Ramos (cell line): ENCODE data around the gene FLAD1.
"Not testable (repeated sequence)": the region's sequence is repeated elsewhere in the genome, so short reads cannot be mapped to it uniquely, and the experiment has no call there.

Experiments
- in situ Hi-C: fragments of 300-500 bp; cut with MboI; formaldehyde crosslinking; loops from one replicate; pipeline ENCODE4 v1.14.3; 2022; ENCODE audit warnings: low sequenced_read_pairs; ENCODE audit not compliant: unreplicated experiment

The FLAD1 gene

DNA sequence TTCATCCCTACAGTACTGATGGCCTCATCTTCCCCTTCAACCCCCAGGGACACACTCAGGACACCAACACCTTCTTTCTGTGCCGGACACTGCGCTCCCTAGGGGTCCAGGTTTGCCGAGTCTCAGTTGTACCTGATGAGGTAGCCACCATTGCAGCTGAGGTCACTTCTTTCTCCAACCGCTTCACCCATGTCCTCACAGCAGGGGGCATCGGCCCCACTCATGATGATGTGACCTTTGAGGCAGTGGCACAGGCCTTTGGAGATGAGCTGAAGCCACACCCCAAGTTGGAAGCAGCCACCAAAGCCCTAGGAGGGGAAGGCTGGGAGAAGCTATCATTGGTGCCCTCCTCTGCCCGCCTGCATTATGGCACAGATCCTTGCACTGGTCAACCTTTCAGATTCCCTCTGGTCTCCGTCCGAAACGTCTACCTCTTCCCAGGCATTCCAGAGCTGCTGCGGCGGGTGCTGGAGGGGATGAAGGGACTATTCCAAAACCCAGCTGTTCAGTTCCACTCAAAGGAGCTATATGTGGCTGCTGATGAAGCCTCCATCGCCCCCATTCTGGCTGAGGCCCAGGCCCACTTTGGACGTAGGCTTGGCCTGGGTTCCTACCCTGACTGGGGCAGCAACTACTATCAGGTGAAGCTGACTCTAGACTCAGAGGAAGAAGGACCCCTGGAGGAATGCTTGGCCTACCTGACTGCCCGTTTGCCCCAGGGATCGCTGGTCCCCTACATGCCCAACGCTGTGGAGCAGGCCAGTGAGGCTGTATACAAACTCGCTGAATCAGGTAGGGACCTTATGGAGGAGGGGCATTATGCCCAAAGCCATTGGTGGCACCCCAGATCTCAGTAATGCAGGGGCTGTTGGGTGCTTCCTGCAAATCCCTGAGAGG is 5.2 kb downstream of the FLAD1 start:
- in situ Hi-C loops, result no loop called here

DNA sequence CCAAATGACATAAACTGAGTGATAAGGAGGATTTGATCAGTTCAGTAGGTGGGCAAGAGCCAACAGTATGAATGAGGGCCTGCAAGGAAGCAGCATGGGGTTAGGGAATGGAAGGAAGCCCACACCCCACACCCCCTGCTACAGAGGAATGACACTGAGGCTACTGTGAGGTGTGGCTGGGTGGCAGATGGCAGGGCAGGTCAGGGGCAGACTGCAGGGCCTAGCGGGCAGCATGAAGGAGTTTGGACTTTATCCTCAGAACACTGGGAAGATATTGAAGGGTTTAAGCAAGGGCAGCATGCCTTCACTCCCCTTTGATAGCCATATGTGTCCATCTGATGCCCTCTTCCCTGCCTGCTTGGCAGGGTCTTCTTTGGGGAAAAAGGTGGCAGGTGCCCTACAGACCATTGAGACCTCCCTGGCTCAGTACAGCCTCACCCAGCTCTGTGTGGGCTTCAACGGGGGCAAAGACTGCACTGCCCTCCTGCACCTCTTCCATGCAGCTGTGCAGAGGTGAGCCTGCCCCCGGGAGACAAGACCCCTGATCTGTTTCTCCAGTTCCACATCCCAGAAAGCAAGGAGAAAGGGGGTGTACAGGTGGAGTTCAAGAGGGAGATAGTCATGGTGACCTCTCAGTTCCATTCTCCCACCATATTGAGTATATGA is 6.2 kb downstream of the FLAD1 start:
- in situ Hi-C loops, result no loop called here

DNA sequence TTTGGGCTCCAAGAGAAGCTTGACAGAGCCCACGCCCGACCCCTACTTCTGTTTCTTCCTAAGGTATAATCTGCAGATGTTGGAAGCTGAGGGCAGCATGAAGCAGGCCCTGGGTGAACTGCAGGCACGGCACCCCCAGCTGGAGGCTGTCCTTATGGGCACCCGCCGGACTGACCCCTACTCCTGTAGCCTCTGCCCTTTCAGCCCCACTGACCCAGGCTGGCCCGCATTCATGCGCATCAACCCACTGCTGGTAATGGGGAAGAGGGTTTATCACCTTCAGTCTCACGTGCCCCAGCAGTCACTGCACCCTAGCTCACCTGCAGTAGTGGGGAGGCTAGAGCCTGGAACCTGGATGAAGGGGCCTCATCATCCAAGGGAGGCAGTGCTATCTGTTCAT is 7.1 kb downstream of the FLAD1 start:
- in situ Hi-C loops, result no loop called here

DNA sequence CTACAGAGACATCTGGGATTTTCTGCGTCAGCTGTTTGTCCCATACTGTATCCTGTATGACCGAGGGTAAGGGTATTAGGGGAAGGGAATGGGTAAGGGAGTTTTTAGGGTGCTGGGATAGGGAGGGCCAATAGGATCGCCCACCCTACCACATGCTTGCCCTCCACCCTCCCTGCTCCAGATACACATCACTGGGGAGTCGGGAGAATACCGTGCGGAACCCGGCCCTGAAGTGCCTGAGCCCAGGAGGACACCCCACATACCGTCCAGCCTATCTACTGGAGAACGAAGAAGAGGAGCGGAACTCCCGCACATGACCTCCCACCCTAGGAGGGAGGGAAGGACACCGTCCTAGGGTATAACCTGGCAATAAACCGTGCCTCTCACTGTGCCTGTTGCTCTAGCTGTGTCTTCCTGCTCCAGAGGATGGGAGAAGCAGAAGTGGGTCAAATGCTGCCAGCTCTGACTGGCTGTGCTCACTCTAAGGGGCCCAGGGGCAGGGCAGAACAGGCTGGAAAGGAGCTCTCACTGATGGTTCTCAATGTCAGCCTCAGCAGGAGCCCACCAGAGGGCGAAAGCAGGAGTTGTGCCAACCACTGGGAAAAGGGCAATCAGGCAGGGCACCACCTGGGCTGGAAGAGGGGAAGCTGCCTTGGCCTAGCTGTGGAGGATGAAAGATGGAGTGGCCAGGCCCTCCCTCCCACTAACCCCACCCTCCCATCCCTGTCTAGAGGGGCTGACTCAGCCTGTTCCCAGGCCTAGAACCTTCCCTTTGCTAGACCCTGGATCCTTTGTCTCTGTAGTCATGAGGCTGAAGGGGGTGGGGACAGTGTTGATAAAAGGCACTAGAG is 9.8 kb downstream of the FLAD1 start:
- in situ Hi-C loops, result no loop called here

DNA sequence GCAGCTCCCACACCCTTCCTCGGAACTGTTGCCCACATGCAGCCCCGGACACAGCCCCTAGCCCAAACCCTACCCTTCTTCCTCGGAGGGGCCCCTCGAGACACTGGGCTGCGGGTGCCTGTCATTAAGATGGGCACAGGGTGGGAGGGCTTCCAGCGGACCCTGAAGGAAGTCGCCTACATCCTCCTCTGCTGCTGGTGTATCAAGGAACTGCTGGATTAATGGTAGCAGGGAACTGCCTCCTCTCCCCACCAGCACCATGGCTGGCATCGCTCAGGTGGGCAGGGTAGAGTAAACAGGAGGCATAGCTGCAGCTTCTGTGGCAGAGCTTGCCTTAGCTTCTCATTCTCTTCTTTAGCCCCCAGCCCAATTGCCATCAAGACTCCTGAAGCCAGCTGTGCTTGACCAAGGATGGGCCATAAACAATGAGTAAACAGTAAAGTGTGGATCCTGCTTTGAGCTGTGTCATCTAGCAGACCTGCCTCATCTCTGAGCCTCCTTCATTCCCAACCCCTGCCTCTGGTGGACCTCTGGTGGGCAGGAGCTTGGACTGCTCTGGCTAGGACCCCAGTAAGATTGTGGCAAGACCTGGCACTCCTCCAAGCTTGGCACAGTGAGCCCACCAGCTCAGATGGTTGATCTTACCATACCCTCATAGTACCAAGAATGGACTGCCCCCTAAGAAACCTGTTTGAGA is 10.6 kb downstream of the FLAD1 start, which contains the start of gene LENEP:
Gene LENEP, plus strand, starts transcription at position 15 of the 697 bp plus-strand sequence. Its CDS starts 22 bp downstream, at position 37.
- in situ Hi-C loops, result no loop called here

DNA sequence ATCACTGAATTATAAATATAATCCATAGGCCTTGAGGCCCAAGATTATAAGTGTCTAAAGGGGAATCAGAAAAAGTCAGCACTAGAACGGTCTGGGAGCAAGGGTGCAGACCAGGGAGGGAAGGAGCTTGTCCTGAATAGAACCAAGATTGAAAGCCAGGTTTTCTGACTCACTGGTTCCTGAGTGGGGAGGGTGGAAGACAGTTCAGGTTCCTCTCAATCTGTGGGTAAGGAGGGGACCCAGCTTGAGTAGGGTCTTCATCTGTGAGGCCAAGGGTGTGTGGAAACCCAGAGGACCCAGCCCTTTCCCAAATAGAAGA is 11.1 kb downstream of the FLAD1 start:
- in situ Hi-C loops, result no loop called here

DNA sequence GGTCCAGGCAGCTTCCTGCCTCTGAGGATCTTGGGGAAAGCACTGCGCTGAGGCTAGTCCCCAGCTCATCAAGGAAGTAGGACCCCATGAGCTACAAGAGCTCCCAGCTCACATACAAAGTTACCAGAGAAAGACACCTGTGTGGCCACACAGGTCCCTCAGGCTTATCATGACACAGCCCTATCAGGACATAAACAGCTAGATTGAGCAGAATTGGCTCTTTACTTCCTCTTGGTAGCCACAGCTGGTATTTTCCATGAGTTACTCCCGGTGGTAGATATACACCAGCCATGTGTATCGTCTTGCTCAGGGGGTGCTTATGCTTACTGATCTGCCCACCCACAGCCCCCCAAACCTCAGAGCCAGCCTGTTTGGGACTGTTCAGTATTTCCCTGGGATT is 11.4 kb downstream of the FLAD1 start:
- in situ Hi-C loops, result no loop called here

DNA sequence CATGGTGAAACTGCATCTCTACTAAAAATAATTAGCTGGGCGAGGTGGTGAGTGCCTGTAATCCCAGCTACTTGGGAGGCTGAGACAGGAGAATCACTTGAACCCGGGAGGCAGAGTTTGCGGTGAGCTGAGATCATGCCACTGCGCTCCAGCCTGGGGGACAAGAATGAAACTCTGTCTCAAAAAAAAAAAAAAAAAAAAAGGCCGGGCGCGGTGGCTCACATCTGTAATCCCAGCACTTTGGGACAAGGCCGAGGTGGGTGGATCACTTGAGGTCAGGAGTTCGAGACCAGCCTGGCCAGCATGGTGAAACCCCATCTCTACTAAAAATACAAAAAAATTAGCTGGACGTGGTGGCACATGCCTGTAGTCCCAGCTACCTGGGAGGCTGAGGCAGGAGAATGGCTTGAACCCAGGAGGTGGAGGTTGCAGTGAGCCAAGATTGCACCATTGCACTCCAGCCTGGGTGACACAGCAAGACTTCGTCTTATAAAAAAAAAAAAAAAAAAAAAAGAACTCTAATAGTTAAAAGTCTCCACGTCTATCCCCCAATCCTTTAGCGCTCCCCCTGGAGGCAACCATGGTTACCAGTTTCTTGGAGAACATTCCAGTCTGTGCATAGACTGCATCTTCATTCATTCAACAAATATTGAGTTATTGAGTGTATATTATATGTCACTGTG is 12.3 kb downstream of the FLAD1 start:
- in situ Hi-C loops, result not testable (repeated sequence)

DNA sequence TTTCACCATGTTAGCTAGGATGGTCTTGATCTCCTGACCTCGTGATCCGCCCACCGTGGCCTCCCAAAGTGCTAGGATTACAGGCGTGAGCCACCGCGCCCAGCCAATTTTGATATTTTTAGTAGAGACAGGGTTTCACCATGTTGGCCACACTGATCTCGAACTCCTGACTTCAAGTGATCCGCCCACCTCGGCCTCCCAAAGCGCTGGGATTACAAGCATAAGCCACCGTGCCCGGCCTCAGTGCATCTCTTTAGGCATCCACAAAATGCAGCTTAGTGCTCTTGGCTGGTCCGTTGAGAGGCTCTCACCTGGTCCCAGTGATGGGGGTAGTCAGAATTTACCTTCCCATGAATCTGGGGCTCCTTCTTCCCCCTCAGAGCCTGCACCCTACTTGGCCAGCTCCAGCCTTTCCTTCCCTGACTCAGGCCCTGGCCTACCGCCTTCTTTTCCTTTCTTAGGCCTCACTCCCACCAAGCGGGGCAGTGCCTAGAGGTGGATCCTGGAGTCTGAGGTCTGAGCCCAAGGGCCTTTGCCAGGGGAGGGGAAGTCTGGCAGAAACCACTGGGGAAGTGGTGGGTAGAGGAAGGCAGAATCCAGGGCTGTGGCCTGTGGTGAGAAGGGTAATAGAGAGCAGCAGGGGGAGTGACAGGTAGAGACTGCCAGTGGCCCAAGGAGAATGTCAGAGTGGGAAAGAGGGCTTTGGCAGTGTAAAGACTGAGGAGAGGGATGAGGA is 14.0 kb downstream of the FLAD1 start:
- in situ Hi-C loops, result no loop called here

DNA sequence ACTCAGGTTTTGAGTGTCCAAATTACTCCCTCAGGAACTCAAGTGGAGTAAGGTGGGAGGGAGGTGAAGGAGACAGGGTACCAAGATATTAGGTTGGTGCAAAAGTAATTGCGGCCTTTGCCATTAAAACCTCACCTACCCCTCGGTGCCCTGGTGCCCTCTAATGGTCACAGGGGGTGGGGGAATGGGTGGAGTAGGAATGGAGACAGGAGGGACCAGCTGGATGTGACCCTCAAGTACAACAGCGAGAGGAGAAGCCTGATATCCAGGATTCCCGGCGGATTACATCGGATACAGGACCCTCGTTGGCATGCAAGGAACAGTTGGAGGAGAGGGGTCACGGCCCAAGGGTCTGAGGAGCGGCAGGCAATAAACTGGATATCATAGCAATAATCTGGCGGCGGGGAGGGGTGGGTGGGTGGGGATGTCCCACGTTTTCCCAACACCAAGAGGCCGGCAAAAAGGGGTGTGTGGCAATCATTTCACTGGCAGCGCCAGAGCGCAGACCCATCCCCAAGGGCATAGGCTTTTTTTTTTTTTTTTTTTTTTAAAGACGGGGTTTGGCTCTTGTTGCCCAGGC is 15.1 kb downstream of the FLAD1 start:
- in situ Hi-C loops, result no loop called here

DNA sequence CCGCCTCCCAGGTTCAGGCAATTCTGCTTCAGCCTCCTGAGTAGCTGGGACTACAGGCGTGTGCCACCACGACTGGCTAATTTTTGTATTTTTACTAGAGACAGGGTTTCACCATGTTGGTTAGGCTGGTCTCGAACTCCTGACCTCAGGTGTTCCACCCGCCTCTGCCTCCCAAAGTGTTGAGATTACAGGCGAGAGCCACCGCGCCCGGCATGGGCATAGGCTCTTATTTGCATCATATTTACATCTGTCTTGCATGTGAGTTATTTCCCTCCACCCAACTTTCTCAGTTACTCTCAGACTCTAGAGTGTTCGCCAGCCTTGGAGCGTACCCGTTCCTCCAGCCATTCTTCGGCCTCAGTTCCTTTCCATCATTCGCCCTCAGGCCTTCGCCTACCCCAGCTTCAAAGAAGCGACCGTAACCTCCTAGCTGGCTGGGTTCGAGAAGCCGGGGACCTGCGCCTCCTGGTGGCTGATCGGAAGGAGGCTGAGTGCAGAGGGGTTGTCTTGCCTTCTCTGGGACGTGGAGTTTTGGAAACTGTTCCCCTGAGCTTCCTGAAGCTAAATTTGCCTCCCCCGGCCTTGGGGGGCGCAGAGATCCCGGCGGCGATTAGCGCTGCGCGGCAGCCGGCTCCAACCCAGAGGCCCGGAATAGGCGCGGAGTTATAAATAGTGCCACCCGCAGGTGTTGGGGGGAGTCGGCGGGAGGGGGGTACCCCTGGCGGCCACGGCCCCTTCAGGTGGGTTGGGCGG is 15.8 kb downstream of the FLAD1 start:
- in situ Hi-C loops, result no loop called here

DNA sequence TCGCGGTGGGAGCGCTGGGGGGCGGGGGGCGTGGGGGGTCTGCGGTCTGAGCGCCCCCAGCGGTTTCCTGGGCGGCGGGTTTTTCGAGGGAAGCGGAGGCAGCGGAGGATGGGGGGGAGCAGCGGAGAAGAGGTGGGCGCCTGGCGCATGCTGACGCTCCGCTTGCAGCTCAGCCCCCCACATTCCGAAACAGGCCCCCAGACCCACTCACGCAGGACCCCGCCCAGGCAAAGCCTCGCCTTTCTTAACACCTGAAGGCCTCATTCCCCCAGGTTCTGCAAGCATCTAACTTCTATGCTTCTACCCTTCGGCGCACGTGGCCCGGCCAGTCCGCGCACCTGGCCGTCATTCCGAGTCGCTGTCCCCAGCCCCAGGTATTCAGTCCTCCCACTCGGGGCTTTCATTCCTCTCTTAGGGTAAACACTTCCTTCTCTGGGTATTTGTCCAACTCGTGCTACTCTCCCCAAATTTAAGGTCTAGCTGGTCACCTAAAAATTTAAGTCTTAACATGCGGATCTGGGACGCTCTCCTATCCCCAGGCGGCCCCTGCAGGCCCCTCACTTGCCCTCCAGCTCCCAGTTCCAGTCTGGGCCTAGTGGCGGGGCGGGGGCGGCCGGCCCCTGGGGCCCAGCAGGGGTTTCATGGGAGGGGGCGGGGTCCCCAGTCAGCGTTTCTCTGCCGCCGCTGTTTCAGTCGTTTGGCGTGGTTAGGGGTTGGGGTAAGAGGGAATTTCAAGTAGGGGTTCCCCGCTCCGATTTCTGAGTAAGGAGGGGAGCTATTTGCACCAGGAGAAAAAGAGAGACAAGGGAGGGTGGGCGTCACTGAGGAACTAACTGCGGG is 16.6 kb downstream of the FLAD1 start:
- in situ Hi-C loops, result no loop called here

DNA sequence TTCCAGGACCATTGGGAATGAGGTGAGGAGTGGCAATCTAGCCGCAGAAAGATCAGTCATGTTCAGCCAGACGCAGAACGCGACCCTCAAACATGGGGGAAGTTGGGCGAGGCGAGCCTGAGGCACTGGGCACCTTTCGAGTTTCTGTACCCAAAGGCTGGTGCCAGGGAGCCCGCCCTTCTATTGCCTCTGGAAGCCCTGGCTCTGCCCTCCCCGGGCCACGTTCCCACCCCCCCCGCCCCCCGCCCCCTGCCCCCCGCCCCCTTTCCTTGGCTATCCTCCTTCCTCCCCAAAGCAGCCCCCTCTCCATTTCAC is 17.2 kb downstream of the FLAD1 start:
- in situ Hi-C loops, result no loop called here

DNA sequence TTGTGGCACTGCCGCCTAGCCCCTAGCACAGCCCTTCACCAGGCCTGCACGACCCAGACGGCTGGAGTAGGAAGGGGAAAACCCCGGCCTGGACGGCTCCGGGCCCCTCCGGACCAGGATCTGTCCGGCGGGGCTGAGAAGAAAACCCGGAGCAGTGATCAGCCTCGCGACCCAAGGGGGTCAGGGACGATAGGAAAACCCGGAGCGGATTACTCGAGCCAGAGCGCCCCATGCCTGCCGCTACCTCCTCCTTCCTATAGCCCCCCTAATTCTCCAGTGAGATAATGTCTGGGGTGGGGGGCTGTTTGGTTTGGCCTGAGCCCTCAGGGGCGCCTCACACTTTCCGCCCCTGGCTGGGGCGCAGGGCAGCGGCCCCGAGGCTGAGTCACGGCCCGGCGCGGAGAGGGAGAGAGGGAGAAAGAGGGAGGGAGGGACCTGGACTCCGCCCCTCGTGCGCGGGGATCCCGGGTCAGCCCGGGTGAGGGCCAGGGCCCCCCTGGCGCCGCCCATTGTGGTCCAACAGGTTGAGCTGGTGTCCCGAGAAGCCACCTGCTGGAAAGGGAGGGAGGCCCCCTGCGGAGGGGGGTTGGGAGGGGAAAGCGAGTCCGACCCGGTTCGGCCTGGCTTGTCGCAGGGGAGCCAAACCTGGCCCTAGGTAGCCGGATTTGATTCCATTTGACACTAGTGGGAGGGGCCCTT is 17.7 kb downstream of the FLAD1 start:
- in situ Hi-C loops, result no loop called here

DNA sequence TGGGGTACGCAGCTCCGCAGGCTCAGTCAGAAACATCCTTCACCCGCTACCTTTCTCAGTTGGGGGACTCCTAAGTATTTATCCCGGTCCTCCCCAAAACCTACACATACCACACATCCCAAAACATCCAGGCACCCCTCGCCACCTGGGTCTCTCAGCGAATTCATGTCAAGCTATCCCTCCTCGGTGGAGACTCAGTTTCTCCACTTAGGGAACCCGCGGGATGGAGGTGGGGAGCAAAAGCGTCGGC is 18.2 kb downstream of the FLAD1 start:
- in situ Hi-C loops, result no loop called here

DNA sequence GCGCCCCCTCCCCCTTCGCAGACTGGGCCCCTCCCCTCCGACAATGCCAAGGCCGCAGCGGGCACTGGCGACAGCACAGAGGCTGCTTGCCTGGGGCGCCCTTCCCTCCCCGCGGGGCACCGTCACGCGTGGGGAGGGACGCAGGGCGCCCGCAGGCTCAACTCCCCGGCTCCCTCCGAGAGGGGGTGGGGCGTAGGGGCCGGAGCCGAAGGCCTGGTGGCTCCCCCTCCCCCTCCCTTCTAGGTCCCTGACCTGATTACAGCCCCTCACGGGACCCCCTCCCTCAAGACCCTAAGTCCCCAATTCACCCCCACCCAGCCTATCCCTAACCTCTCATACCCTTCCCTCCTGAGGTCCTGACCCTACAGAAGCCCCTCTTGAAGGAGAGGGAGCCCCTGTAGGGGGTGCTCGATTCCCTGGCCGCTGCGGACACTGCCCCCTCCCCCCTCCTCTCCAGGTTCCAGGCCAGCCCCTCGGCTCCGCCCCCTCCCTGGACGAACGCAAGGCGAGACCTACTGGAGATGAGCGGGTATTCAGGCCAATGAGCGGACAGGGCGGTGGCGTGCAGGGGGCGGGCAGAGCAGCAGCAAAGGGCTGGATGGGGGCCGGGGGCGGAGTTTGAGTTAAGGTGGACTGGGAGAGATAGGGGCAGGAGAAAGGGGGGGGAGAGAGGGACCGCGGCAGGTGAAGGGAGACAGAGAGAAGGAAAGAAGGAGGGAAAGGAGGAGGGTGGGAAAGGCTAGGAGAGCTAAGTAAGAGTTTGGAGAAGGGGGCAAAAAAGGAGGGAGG is 18.7 kb downstream of the FLAD1 start:
- in situ Hi-C loops, result no loop called here
